WTC11 (cell line): Measurements from ENCODE around the gene CLDN34. TPM values are rescaled to one million over a fixed set of nuclear protein-coding genes. Genes with fewer than 3 reads are reported as not detected.

Experiments used
- ATAC-seq: fragments of 200-7000 bp; cut with Tn5 transposase; 2 replicates; pipeline ENCODE4 v1.10.0; 2021; ENCODE audit warnings: mild to moderate bottlenecking, moderate library complexity
- CTCF ChIA-PET: fragments of 300-600 bp; sonication (Branson Sonifier 250); formaldehyde crosslinking; loops from one replicate; lab custom pipeline; 2021; ENCODE audit warnings: antibody characterized with exemption; lab: Charles Lee
- POLR2A ChIA-PET: fragments of 350-600 bp; sonication (Branson Sonifier 250); formaldehyde crosslinking; loops from one replicate; lab custom pipeline; 2021; ENCODE audit warnings: antibody characterized with exemption; lab: Charles Lee
- DNase-seq: peaks from one replicate; pipeline ENCODE4 v3.0.0; 2021; ENCODE audit warnings: low spot score
- H3K27ac Mint-ChIP-seq: 2 replicates; pipeline ENCODE4 v1.8.0; 2021; ENCODE audit warnings: mixed read lengths
- H3K27me3 Mint-ChIP-seq: 2 replicates; pipeline ENCODE4 v1.8.0; 2021; ENCODE audit warnings: low read depth, mild to moderate bottlenecking, moderate library complexity, mixed read lengths
- H3K36me3 Mint-ChIP-seq: 2 replicates; pipeline ENCODE4 v1.8.0; 2021; ENCODE audit warnings: mixed read lengths
- H3K4me1 Mint-ChIP-seq: 2 replicates; pipeline ENCODE4 v1.8.0; 2022; ENCODE audit warnings: mixed read lengths
- H3K4me3 Mint-ChIP-seq: 2 replicates; pipeline ENCODE4 v1.8.0; 2021; ENCODE audit warnings: mild to moderate bottlenecking, moderate library complexity, mixed read lengths
- H3K9me3 Mint-ChIP-seq: 2 replicates; pipeline ENCODE4 v1.8.0; 2021; ENCODE audit warnings: mixed read lengths
- GABPB1 ChIP-seq: sonication (generic); formaldehyde crosslinking; IDR thresholded peaks from 2 replicates; pipeline ENCODE4 v1.8.1; 2023; ENCODE audit warnings: mild to moderate bottlenecking, missing genetic modification reagents
- GTF2I ChIP-seq: fragments of 250-450 bp; sonication (Bioruptor Pico); conservative IDR thresholded peaks from 2 replicates; pipeline ENCODE4 v1.4.0; 2021; ENCODE audit warnings: mild to moderate bottlenecking
- IRF2 ChIP-seq: sonication (generic); formaldehyde crosslinking; IDR thresholded peaks from 2 replicates; pipeline ENCODE4 v1.8.0; 2022; ENCODE audit warnings: low read depth, missing genetic modification reagents, borderline replicate concordance
- NFE2L1 ChIP-seq: sonication (generic); formaldehyde crosslinking; IDR thresholded peaks from 2 replicates; pipeline ENCODE4 v1.8.1; 2023; ENCODE audit warnings: missing genetic modification reagents
- NR2C2 ChIP-seq: sonication (generic); formaldehyde crosslinking; IDR thresholded peaks from 2 replicates; pipeline ENCODE4 v1.8.0; 2022; ENCODE audit warnings: mild to moderate bottlenecking, missing genetic modification reagents
- SMAD3 ChIP-seq: sonication (generic); formaldehyde crosslinking; IDR thresholded peaks from 2 replicates; pipeline ENCODE4 v1.8.0; 2022; ENCODE audit warnings: missing genetic modification reagents, mild to moderate bottlenecking, borderline replicate concordance
- TP53 ChIP-seq: sonication (generic); formaldehyde crosslinking; IDR thresholded peaks from 2 replicates; pipeline ENCODE4 v1.8.1; 2023; ENCODE audit warnings: mild to moderate bottlenecking, missing genetic modification reagents
- ZNF219 ChIP-seq: sonication (generic); formaldehyde crosslinking; IDR thresholded peaks from 2 replicates; pipeline ENCODE4 v1.8.0; 2023; ENCODE audit warnings: missing genetic modification reagents, mild to moderate bottlenecking, borderline replicate concordance
- ZNF396 ChIP-seq: fragments of 250-450 bp; sonication (Bioruptor Pico); IDR thresholded peaks from 2 replicates; pipeline ENCODE4 v1.8.0; 2021; ENCODE audit warnings: mild to moderate bottlenecking, moderate library complexity, borderline replicate concordance
- total RNA-seq: library from RNA; stranded (reverse); gene quantifications from 3 replicates; pipeline ENCODE4 v1.2.3, GENCODE V29; 2021
- TF ChIP-seq, protein P1 (sequence below): fragments of 250-450 bp; sonication (Bioruptor Pico); conservative IDR thresholded peaks from 2 replicates; pipeline ENCODE4 v1.9.0; 2021; ENCODE audit warnings: mild to moderate bottlenecking
- TF ChIP-seq, protein P2 (sequence below): fragments of 200-600 bp; IDR thresholded peaks from 2 replicates; pipeline ENCODE4 v1.8.0; 2022; ENCODE audit warnings: antibody characterized with exemption
- TF ChIP-seq, protein P3 (sequence below): sonication (generic); formaldehyde crosslinking; IDR thresholded peaks from 2 replicates; pipeline ENCODE4 v1.8.1; 2022; ENCODE audit warnings: missing genetic modification reagents, borderline replicate concordance
- TF ChIP-seq, protein P4 (sequence below): fragments of 250-450 bp; sonication (Bioruptor Pico); IDR thresholded peaks from 2 replicates; pipeline ENCODE4 v1.9.0; 2021; ENCODE audit warnings: mild to moderate bottlenecking, borderline replicate concordance
- TF ChIP-seq, protein P5 (sequence below): sonication (generic); formaldehyde crosslinking; IDR thresholded peaks from 2 replicates; pipeline ENCODE4 v1.8.1; 2022; ENCODE audit warnings: mild to moderate bottlenecking, missing genetic modification reagents, moderate library complexity, borderline replicate concordance
- TF ChIP-seq, protein P6 (sequence below): fragments of 250-450 bp; sonication (Bioruptor Pico); IDR thresholded peaks from 2 replicates; pipeline ENCODE4 v1.8.0; 2021; ENCODE audit warnings: mild to moderate bottlenecking
- TF ChIP-seq, protein P7 (sequence below): sonication (generic); formaldehyde crosslinking; IDR thresholded peaks from 2 replicates; pipeline ENCODE4 v1.8.0; 2023; ENCODE audit warnings: mild to moderate bottlenecking, missing genetic modification reagents
- TF ChIP-seq, protein P8 (sequence below): fragments of 250-450 bp; sonication (Bioruptor Pico); IDR thresholded peaks from 2 replicates; pipeline ENCODE4 v1.9.0; 2021; ENCODE audit warnings: mild to moderate bottlenecking

Gene CLDN34
- total RNA-seq, 1 experiment from 2014 or later: 0.52 TPM

DNA sequence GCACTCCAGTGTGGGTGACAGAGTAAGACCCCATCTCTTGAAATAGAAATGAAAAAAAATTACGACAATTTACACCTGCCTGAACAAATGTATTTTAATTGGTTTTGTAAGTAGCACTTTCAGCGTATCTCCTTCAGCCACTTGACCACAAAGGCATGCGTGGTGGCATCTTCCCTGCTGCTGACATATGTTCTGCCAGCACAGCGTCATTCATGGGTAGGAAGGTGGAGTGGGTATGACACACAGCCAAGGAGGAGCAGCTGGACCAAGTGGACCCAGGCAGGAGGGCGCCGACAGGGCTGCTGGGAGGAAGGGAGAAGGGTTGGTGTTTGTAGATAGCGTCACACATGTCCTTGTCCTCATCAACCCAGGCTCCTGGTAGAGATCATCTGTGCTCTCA is 28.6 kb upstream of the CLDN34 start (continued):
- TF ChIP-seq, protein P1, sequence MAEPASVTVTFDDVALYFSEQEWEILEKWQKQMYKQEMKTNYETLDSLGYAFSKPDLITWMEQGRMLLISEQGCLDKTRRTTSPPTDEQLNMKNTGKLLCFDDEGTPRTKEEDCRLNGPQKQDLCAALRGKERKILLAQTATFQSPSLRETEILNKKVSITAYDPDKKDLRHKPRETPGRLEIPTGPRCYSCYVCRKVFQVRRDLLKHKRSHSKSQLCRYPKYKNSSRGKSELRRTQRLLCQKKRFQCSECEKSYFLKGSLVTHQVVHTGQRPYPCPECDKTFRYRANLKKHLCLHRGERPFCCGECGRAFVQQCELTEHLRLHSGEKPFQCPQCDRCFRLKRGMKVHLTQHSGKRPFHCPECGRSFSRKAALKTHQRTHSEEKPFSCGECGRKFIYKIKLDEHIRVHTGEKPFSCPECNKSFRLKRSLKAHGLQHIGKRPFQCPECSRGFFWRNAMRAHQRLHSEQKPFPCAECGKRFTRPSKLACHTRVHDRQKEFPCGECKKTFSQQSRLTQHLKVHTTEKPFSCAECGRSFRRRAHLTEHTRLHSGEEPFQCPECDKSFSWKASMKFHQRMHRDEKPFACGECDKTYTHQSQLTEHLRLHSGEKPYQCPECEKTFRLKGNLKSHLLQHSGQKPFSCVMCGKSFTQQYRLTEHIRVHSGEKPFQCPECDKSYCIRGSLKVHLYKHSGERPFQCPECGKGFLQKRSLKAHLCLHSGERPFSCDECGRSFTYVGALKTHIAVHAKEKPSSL: no peak
- TF ChIP-seq, protein P2, sequence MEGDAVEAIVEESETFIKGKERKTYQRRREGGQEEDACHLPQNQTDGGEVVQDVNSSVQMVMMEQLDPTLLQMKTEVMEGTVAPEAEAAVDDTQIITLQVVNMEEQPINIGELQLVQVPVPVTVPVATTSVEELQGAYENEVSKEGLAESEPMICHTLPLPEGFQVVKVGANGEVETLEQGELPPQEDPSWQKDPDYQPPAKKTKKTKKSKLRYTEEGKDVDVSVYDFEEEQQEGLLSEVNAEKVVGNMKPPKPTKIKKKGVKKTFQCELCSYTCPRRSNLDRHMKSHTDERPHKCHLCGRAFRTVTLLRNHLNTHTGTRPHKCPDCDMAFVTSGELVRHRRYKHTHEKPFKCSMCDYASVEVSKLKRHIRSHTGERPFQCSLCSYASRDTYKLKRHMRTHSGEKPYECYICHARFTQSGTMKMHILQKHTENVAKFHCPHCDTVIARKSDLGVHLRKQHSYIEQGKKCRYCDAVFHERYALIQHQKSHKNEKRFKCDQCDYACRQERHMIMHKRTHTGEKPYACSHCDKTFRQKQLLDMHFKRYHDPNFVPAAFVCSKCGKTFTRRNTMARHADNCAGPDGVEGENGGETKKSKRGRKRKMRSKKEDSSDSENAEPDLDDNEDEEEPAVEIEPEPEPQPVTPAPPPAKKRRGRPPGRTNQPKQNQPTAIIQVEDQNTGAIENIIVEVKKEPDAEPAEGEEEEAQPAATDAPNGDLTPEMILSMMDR: no peak
- no peak for TF ChIP-seq IRF2

DNA sequence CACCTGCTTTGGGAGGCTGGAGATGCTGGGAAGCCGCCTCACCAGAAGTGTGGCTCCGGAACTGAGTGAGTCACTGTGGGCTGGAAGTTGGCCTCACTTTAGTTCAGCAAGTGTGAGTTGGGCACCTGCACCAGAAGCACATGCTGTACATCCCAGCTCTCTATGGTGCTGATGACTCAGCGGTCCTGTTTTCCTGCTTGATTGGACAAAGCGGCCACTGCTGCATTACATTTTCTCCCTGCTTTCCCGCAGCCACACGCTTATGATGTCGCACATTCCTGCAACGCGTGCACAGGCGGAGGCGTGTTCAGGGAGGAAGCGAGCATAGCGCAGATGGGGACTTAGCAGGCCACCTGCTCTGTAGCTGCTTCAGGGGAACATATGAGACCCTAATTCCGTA is 26.7 kb upstream of the CLDN34 start:
- Mint-ChIP-seq H3K27ac (no peak overlapping the region), H3K36me3 (peaks cover 25% of the 10 kb centered on the region), H3K4me3 (no peak overlapping the region), H3K27me3 (no peaks in the 10 kb centered on the region), H3K9me3 (no peaks in the 10 kb centered on the region), H3K4me1 (no peaks in the 10 kb centered on the region)
- ChIA-PET CTCF (no interaction called here), POLR2A (no interaction called here)
- no peak for DNase-seq
- ATAC-seq: no peak
- no peak for TF ChIP-seq ZNF219 (CRISPR knock-in tag)
- no peak for TF ChIP-seq GTF2I (CRISPR knock-in tag)
- TF ChIP-seq NFE2L1 (CRISPR knock-in tag): no peak
- TF ChIP-seq, protein P3, sequence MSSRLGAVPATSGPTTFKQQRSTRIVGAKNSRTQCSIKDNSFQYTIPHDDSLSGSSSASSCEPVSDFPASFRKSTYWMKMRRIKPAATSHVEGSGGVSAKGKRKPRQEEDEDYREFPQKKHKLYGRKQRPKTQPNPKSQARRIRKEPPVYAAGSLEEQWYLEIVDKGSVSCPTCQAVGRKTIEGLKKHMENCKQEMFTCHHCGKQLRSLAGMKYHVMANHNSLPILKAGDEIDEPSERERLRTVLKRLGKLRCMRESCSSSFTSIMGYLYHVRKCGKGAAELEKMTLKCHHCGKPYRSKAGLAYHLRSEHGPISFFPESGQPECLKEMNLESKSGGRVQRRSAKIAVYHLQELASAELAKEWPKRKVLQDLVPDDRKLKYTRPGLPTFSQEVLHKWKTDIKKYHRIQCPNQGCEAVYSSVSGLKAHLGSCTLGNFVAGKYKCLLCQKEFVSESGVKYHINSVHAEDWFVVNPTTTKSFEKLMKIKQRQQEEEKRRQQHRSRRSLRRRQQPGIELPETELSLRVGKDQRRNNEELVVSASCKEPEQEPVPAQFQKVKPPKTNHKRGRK (CRISPR knock-in tag): no peak
- TF ChIP-seq, protein P4, sequence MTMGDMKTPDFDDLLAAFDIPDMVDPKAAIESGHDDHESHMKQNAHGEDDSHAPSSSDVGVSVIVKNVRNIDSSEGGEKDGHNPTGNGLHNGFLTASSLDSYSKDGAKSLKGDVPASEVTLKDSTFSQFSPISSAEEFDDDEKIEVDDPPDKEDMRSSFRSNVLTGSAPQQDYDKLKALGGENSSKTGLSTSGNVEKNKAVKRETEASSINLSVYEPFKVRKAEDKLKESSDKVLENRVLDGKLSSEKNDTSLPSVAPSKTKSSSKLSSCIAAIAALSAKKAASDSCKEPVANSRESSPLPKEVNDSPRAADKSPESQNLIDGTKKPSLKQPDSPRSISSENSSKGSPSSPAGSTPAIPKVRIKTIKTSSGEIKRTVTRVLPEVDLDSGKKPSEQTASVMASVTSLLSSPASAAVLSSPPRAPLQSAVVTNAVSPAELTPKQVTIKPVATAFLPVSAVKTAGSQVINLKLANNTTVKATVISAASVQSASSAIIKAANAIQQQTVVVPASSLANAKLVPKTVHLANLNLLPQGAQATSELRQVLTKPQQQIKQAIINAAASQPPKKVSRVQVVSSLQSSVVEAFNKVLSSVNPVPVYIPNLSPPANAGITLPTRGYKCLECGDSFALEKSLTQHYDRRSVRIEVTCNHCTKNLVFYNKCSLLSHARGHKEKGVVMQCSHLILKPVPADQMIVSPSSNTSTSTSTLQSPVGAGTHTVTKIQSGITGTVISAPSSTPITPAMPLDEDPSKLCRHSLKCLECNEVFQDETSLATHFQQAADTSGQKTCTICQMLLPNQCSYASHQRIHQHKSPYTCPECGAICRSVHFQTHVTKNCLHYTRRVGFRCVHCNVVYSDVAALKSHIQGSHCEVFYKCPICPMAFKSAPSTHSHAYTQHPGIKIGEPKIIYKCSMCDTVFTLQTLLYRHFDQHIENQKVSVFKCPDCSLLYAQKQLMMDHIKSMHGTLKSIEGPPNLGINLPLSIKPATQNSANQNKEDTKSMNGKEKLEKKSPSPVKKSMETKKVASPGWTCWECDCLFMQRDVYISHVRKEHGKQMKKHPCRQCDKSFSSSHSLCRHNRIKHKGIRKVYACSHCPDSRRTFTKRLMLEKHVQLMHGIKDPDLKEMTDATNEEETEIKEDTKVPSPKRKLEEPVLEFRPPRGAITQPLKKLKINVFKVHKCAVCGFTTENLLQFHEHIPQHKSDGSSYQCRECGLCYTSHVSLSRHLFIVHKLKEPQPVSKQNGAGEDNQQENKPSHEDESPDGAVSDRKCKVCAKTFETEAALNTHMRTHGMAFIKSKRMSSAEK (CRISPR knock-in tag): no peak
- TF ChIP-seq, protein P5, sequence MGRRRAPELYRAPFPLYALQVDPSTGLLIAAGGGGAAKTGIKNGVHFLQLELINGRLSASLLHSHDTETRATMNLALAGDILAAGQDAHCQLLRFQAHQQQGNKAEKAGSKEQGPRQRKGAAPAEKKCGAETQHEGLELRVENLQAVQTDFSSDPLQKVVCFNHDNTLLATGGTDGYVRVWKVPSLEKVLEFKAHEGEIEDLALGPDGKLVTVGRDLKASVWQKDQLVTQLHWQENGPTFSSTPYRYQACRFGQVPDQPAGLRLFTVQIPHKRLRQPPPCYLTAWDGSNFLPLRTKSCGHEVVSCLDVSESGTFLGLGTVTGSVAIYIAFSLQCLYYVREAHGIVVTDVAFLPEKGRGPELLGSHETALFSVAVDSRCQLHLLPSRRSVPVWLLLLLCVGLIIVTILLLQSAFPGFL (CRISPR knock-in tag): no peak
- no peak for TF ChIP-seq NR2C2 (CRISPR knock-in tag)
- TF ChIP-seq, protein P6, sequence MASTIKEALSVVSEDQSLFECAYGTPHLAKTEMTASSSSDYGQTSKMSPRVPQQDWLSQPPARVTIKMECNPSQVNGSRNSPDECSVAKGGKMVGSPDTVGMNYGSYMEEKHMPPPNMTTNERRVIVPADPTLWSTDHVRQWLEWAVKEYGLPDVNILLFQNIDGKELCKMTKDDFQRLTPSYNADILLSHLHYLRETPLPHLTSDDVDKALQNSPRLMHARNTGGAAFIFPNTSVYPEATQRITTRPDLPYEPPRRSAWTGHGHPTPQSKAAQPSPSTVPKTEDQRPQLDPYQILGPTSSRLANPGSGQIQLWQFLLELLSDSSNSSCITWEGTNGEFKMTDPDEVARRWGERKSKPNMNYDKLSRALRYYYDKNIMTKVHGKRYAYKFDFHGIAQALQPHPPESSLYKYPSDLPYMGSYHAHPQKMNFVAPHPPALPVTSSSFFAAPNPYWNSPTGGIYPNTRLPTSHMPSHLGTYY (CRISPR knock-in tag): no peak
- TF ChIP-seq, protein P7, sequence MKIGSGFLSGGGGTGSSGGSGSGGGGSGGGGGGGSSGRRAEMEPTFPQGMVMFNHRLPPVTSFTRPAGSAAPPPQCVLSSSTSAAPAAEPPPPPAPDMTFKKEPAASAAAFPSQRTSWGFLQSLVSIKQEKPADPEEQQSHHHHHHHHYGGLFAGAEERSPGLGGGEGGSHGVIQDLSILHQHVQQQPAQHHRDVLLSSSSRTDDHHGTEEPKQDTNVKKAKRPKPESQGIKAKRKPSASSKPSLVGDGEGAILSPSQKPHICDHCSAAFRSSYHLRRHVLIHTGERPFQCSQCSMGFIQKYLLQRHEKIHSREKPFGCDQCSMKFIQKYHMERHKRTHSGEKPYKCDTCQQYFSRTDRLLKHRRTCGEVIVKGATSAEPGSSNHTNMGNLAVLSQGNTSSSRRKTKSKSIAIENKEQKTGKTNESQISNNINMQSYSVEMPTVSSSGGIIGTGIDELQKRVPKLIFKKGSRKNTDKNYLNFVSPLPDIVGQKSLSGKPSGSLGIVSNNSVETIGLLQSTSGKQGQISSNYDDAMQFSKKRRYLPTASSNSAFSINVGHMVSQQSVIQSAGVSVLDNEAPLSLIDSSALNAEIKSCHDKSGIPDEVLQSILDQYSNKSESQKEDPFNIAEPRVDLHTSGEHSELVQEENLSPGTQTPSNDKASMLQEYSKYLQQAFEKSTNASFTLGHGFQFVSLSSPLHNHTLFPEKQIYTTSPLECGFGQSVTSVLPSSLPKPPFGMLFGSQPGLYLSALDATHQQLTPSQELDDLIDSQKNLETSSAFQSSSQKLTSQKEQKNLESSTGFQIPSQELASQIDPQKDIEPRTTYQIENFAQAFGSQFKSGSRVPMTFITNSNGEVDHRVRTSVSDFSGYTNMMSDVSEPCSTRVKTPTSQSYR (CRISPR knock-in tag): no peak
- TF ChIP-seq, protein P8, sequence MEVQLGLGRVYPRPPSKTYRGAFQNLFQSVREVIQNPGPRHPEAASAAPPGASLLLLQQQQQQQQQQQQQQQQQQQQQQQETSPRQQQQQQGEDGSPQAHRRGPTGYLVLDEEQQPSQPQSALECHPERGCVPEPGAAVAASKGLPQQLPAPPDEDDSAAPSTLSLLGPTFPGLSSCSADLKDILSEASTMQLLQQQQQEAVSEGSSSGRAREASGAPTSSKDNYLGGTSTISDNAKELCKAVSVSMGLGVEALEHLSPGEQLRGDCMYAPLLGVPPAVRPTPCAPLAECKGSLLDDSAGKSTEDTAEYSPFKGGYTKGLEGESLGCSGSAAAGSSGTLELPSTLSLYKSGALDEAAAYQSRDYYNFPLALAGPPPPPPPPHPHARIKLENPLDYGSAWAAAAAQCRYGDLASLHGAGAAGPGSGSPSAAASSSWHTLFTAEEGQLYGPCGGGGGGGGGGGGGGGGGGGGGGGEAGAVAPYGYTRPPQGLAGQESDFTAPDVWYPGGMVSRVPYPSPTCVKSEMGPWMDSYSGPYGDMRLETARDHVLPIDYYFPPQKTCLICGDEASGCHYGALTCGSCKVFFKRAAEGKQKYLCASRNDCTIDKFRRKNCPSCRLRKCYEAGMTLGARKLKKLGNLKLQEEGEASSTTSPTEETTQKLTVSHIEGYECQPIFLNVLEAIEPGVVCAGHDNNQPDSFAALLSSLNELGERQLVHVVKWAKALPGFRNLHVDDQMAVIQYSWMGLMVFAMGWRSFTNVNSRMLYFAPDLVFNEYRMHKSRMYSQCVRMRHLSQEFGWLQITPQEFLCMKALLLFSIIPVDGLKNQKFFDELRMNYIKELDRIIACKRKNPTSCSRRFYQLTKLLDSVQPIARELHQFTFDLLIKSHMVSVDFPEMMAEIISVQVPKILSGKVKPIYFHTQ (CRISPR knock-in tag): no peak
- no peak for TF ChIP-seq ZNF396 (CRISPR knock-in tag)
- no peak for TF ChIP-seq TP53
- no peak for TF ChIP-seq GABPB1 (CRISPR knock-in tag)
- no peak for TF ChIP-seq SMAD3 (CRISPR knock-in tag)
